ENCODE results near the gene FETUB. TPM values are rescaled to one million over a fixed set of nuclear protein-coding genes. Genes with fewer than 3 reads are reported as not detected.

FETUB gene
- total RNA-seq, 4 donors from 2014 or later: not detected

DNA sequence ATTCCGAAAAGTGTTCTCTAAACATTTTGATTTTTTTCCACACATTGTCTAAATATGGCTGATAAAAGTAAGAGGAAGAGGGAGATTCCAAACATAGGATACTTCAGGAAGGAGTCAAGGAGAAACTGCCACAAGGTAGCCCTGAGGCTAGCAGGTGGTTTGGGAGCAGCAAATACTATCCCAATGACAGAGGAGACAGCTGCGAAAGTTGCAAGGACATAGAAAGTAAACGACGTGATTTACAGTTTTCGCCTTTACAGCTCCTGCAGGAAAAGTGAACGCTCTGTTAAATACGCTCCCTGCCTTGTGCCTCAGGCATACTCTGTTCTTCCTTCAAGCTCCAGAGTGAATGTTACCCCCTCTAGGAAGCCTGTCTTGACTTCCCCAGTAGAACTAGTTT is 3.7 kb upstream of the FETUB start:
- no peak for TF ChIP-seq POLR2A (IDR thresholded peaks at IDR 0.05)
- no peak for TF ChIP-seq CTCF (IDR thresholded peaks at IDR 0.05 in 4 of 5, conservative IDR thresholded peaks at IDR 0.05 in 1 of 5)
- Histone ChIP-seq H3K4me3 (no peak overlapping the region), H3K9me3 (no peaks in the 10 kb centered on the region), H3K27ac (no peak overlapping the region), H3K27me3 (peaks cover 0 to 8% (median 2%) of the 10 kb centered on the region in 3 donors), H3K36me3 (no peaks in the 10 kb centered on the region), H3K4me1 (no peaks in the 10 kb centered on the region)
- DNase-seq: no peak
- in situ Hi-C loops (cut with MboI; ENCODE audit: low sequenced_read_pairs in 4 of 4): no loop called here
- ATAC-seq: no peak
- intact Hi-C loops (cut with DNase I; ENCODE audit: low total_unique reads): no loop called here

DNA sequence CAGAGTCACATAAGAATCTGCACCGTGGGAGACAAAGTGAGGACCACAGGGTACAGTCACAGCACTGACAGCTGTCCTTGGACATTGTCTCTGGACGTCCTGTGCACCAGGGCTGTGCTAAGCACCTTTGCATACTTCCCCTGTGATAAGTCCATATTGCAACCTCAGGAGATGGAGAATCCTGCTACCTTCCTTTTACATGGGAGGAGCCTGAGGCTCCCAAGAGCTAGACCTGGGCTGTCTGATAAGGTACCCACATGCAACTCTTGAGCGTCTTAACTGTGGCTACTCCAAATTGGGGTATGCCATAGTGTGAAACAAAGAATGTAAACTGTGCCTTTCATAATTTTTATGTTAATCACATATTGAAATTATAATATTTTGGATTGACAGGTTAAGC is 2.5 kb upstream of the FETUB start:
- intact Hi-C loops (cut with DNase I; ENCODE audit: low total_unique reads): no loop called here
- in situ Hi-C loops (cut with MboI; ENCODE audit: low sequenced_read_pairs in 4 of 4): no loop called here
- DNase-seq: no peak
- H3K4me1 ChIP-seq: no peaks in the 10 kb centered on the region
- no peak overlapping the region for H3K27ac ChIP-seq
- TF ChIP-seq CTCF (IDR thresholded peaks at IDR 0.05 in 4 of 5, conservative IDR thresholded peaks at IDR 0.05 in 1 of 5) (no peak), POLR2A (IDR thresholded peaks at IDR 0.05) (no peak)
- no peaks in the 10 kb centered on the region for H3K9me3 ChIP-seq
- peaks cover 0 to 8% (median 2%) of the 10 kb centered on the region in 3 donors for H3K27me3 ChIP-seq
- no peak overlapping the region for H3K4me3 ChIP-seq
- no peak for ATAC-seq
- H3K36me3 ChIP-seq: no peaks in the 10 kb centered on the region

- H3K4me1 ChIP-seq: no peaks in the 10 kb centered on the region
- TF ChIP-seq POLR2A (IDR thresholded peaks at IDR 0.05) (no peak), CTCF (IDR thresholded peaks at IDR 0.05 in 4 of 5, conservative IDR thresholded peaks at IDR 0.05 in 1 of 5) (no peak)
- ATAC-seq (no peak), DNase-seq (no peak)
- H3K36me3 ChIP-seq: no peaks in the 10 kb centered on the region
- H3K9me3 ChIP-seq: no peaks in the 10 kb centered on the region
- H3K4me3 ChIP-seq: no peak overlapping the region
- no peak overlapping the region for H3K27ac ChIP-seq
- peaks cover 0 to 8% (median 2%) of the 10 kb centered on the region in 3 donors for H3K27me3 ChIP-seq
- intact Hi-C loops (cut with DNase I; ENCODE audit: low total_unique reads): no loop called here
- in situ Hi-C loops (cut with MboI; ENCODE audit: low sequenced_read_pairs in 4 of 4): no loop called here
Measured at GRCh38 chr3:186638259-186638658, 1.9 kb upstream of the FETUB start.

- in situ Hi-C loops (cut with MboI; ENCODE audit: low sequenced_read_pairs in 4 of 4): no loop called here
Measured at GRCh38 chr3:186640473-186640818, 247 bp downstream of the FETUB start.

More at GRCh38 chr3:186640473-186640818, 247 bp downstream of the FETUB start:
- TF ChIP-seq CTCF (IDR thresholded peaks at IDR 0.05 in 4 of 5, conservative IDR thresholded peaks at IDR 0.05 in 1 of 5) (no peak), POLR2A (IDR thresholded peaks at IDR 0.05) (no peak)
- Histone ChIP-seq H3K4me3 (no peak overlapping the region), H3K27ac (no peak overlapping the region), H3K9me3 (no peaks in the 10 kb centered on the region), H3K36me3 (no peaks in the 10 kb centered on the region), H3K4me1 (no peaks in the 10 kb centered on the region), H3K27me3 (peaks cover 0 to 8% (median 2%) of the 10 kb centered on the region in 3 donors)
- no peak for ATAC-seq
- intact Hi-C loops (cut with DNase I; ENCODE audit: low total_unique reads): no loop called here
- DNase-seq: no peak
